ENCODE results near the gene RAB27B.
"Not testable (repeated sequence)": the region's sequence is repeated elsewhere in the genome, so short reads cannot be mapped to it uniquely, and the experiment has no call there.

RAB27B gene

DNA sequence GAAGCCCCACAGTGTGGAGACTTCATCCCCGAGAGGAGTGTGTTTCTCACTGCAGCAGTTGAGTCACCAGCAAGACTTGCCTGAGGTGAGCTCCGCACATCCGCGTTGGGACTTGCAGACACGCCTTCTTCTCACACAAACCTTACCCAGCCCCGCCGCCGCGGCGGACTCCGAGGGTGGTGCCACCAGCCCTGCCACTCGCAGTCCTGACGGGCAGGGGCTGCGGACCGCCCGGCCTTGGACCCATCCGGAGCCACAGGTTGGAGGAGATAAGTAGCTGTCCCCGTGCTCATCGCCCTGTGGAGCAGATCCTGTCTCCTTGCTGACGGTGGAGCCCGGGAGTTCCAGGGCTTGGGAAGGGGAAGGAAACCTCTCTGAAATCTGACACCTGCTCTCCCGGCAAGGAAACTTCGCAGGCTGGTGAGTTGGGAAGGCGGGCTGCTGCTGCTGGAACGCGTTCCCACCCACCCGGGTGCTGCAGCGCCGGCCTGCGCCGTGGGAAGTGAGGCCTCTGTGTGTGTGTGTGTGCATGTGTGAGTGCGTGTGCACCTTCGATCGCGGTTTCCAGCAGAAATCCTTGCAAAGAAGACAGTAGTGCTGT is at the start of gene RAB27B:
Gene RAB27B (plus strand): TSS at position 197 of the 601 bp plus-strand sequence. CDS start 49,109 bp downstream, outside the sequence.
- DNase-seq (ENCODE audit: low read depth in 2 of 2) = peak; percentile 54 to 58

DNA sequence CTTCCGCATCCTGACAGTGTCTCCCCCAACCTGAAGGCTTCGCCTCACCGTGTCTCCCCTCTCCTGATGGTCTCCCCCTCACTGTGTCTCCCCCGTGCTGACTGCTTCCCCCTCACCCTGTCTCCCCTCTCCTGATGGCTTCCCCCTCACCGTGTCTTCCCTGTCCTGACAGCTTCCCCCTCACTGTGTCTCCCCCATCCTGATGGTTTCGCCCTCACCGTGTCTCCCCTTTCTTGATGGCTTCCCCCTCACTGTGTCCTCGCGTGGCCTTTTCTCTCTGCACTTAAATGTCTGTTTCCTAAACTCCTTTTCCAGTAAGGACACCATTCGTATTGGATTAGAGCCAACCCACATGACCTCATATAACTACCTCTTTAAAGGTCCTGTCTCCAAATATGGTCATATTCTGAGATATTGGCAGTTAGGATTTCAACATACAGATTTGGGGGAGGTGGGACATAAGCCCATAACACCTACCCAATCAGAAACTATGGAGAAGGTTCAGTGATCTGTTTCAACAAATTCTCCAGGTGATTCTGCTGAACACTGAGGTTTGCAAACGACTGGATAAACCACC is 47.9 kb upstream of the RAB27B start:
- no peak for DNase-seq (ENCODE audit: low read depth in 2 of 2)

- DNase-seq (ENCODE audit: low read depth in 2 of 2) = no peak
These were observed 47.3 kb upstream of the RAB27B start for GRCh38 chr18:54780970-54781369.

DNA sequence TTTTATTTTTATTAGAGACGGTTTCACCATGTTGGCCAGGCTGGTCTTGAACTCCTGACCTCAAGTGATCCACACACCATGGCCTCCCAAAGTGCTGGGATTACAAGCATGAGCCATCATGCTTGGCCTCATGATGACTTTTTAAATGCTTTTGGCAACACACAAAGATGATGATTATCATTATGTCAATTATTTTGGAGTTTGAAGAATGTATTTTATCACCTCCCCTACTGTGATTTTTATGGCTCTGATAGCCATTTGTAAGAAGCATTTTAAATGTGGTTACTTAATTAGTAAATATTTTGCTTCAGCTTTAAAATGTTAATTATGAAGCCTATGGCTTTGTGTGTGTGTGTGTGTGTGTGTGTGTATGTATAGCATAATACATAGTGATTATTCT is 45.1 kb upstream of the RAB27B start:
- no peak for DNase-seq (ENCODE audit: low read depth in 2 of 2)

GRCh38 chr18:54786206-54786605 is 42.1 kb upstream of the RAB27B start:
- no peak for DNase-seq (ENCODE audit: low read depth in 2 of 2)

- no peak for DNase-seq (ENCODE audit: low read depth in 2 of 2)
These were observed 41.2 kb upstream of the RAB27B start for GRCh38 chr18:54787121-54787520.

GRCh38 chr18:54787616-54788015 is 40.7 kb upstream of the RAB27B start:
- no peak for DNase-seq (ENCODE audit: low read depth in 2 of 2)

DNA sequence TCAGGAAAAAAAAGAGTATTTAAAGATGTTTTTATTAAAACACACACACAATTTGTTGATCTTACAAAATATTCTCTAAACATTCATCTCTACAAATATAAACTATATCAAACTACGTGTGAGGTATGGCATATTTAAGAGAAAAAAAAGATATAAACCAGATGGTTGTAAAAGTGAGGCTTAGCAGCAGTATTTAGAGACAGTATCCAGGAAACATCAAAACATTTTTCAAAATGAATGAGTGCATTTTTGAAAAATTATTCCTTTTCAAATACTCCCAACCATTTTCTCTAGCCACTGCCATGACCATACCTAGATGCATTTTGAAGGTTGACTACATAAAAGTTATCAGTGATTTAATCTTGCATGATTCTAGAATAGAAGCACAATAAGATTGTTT is 38.2 kb upstream of the RAB27B start:
- DNase-seq (ENCODE audit: low read depth in 2 of 2) = no peak

GRCh38 chr18:54791657-54792056 is 36.6 kb upstream of the RAB27B start:
- DNase-seq (ENCODE audit: low read depth in 2 of 2) = no peak

DNA sequence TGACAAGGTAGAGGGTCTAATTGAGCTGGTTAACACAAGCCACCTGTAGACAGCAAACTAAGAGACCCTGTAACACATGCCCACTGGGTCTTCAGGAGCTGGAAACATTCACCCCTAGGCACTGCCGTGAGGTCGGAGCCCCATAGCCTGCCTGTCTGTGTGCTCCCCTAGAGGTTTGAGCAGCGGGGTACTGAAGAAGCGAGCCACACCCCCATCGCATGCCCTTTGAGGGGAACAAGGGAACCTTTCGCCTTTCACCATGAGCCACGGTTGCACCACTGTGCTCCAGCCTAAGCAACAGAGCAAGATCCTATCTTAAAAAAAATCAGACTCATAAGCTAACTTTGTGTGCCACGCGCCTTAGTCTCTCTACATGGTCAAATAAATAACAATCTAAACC is 36.2 kb upstream of the RAB27B start:
- no peak for DNase-seq (ENCODE audit: low read depth in 2 of 2)

- DNase-seq (ENCODE audit: low read depth in 2 of 2) = no peak
These were observed 33.5 kb upstream of the RAB27B start for GRCh38 chr18:54794823-54795222.

GRCh38 chr18:54798186-54798585 is 30.1 kb upstream of the RAB27B start:
- no peak for DNase-seq (ENCODE audit: low read depth in 2 of 2)

- DNase-seq (ENCODE audit: low read depth in 2 of 2) = no peak
These were observed 26.9 kb upstream of the RAB27B start for GRCh38 chr18:54801374-54801773.

GRCh38 chr18:54802178-54802577 is 26.1 kb upstream of the RAB27B start:
- no peak for DNase-seq (ENCODE audit: low read depth in 2 of 2)

- no peak for DNase-seq (ENCODE audit: low read depth in 2 of 2)
These were observed 25.4 kb upstream of the RAB27B start for GRCh38 chr18:54802686-54803395.

DNA sequence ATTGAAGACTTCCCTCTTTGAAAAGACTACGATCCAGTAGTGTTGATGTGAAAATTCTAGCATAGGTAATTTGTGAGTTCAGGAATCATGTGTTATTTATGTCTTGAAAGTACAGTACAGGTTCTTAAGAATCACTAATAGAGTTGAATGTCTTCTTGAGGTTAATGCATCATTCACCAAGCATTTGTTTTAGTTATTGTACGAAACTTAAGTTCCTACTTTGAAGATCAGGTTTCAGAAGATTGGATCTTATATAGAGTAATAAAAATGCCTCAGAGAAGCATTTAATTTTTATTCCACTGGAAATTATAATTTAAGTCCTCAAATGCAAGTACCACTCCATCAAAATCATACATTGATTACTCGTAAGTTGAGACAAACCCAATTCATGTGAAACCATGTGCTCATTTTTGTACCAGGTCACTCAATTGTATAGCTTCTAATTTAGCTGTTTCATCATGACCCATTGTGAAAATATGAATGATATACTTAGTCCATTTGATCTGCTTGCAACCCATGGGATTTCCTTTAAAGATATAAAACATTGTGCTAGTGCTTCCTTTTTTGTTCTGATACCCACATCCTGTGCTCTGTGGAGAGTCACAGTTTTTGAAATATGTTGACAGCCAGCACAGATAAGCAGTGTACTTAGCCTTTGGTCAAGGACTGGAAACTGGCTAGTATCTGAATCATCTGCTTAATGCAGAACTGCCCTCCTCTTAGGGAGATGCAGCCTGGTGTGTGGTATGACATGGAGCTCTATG is 22.5 kb upstream of the RAB27B start:
- no peak for DNase-seq (ENCODE audit: low read depth in 2 of 2)

DNA sequence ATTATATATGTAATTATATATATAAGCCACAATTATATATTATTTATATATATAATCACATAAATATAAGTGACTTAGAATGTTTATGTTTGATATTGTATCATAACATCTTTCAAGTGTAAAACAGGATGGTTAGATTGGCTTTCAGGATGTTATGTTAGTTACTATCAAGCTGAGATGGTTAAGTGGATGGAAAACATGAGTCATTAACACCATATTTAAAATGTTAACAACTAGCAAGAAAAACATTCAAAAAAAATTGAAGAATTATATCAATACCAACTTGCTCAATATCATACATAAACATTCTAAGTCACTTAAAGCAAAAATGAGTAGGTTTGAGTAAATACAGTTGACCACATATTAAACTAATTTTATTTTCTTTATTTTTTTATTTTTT is 21.8 kb upstream of the RAB27B start:
- no peak for DNase-seq (ENCODE audit: low read depth in 2 of 2)

DNA sequence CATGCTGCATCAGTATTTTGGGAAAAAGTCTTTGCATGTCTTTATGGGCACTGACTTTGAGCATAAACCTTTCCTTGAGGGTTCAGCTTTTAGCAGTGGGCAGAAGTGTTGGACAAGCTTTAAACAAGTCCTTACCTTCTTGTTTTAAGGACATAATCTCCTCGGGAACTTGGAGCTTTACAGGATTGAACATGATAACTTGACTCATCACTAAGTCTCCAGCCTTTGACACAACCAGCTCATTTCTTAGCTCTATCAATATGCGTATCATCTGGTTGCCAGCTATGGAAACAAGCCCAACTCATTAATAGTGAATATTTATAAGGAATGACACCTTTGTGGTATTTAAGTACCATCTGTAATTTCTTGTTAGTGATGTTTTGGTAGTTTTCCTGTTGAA is 21.0 kb upstream of the RAB27B start:
- DNase-seq (ENCODE audit: low read depth in 2 of 2) = no peak

DNA sequence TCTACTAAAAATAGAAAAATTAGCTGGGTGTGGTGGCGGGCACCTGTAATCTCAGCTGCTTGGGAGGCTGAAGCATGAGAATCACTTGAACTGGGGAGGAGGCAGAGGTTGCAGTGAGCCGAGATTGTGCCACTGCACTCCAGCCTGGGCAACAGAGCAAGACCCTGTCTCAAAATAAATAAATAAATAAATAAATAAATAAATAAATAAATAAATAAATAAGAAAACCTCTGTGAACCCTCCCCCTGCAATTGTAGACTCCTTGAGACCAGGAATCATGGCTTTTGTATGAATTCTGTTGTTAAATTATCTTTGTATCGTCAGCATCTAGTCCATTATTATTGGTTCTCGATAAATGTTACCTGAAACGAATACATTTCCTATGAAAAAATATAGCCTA is 17.6 kb upstream of the RAB27B start:
- not testable (repeated sequence) for DNase-seq (ENCODE audit: low read depth in 2 of 2)

GRCh38 chr18:54812885-54813284 is 15.4 kb upstream of the RAB27B start:
- DNase-seq (ENCODE audit: low read depth in 2 of 2) = no peak

DNA sequence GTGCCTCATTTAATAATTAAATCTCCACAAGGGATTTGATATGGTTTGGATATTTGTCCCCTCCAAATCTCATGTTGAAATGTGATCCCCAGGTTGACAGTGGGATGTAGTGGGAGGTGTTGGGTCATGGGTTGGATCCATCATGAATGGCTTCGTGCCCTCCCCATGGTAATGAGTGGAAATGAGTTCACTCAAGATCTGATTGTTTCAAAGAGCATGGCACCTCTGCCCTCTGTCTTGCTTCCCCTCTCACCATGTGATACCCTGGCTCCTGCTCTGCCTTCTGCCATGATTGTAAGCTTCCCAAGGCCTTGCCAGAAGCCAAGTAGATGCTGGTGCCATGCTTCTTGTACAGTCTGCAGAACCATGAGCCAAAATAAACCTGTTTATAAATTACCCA is 15.0 kb upstream of the RAB27B start:
- DNase-seq (ENCODE audit: low read depth in 2 of 2) = no peak

GRCh38 chr18:54813977-54814565 is 14.2 kb upstream of the RAB27B start:
- DNase-seq (ENCODE audit: low read depth in 2 of 2) = no peak
